H1 (cell line): ENCODE results near the gene NOL3. TPM values are rescaled to one million over a fixed set of nuclear protein-coding genes. Genes with fewer than 3 reads are reported as not detected.
A peak's percentile ranks its signal among the peaks of the same experiment; 100 is the strongest.

Experiments used
- CTCF ChIA-PET: fragments of 300-600 bp; sonication (Branson Sonifier 250); formaldehyde crosslinking; loops from one replicate; lab custom pipeline; 2021; ENCODE audit not compliant: partially characterized antibody; lab: Charles Lee
- POLR2A ChIA-PET: fragments of 300-600 bp; sonication (Branson Sonifier 250); formaldehyde crosslinking; loops from one replicate; lab custom pipeline; 2021; ENCODE audit warnings: inconsistent platforms; ENCODE audit not compliant: partially characterized antibody; lab: Charles Lee
- DNase-seq, 2 experiments: peaks; one replicate each; pipeline versions ENCODE4 v3.0.0 to v3.0.0-alpha.2; 2010 to 2022; ENCODE audit warnings: low spot score in 2 of 2, low read depth in 1 of 2, mixed read lengths in 1 of 2
- FAIRE-seq: peaks from 2 replicates; lab custom pipeline; 2011; peaks lifted over from hg19 to GRCh38; lab: Jason Lieb, UNC
- H2AFZ ChIP-seq: 2 replicates; pipeline ENCODE4 v1.8.1; 2012; ENCODE audit warnings: low read length, inconsistent platforms
- H2AK5ac ChIP-seq: 2 replicates; pipeline ENCODE4 v1.6.1; 2013; ENCODE audit warnings: low read depth, low read length
- H2BK120ac ChIP-seq: replicated peaks from 2 replicates; pipeline ENCODE3; 2013; ENCODE audit warnings: low read depth, low read length, inconsistent platforms
- H2BK12ac ChIP-seq: 2 replicates; pipeline ENCODE4 v1.6.1; 2013; ENCODE audit warnings: low read depth, low read length
- H2BK15ac ChIP-seq: 2 replicates; pipeline ENCODE4 v1.6.1; 2013; ENCODE audit warnings: low read length
- H2BK20ac ChIP-seq: 2 replicates; pipeline ENCODE4 v1.6.1; 2013; ENCODE audit warnings: low read length
- H2BK5ac ChIP-seq: 2 replicates; pipeline ENCODE4 v1.6.1; 2013; ENCODE audit warnings: low read depth, low read length
- H3K14ac ChIP-seq: 2 replicates; pipeline ENCODE4 v1.6.1; 2013; ENCODE audit warnings: inconsistent platforms; ENCODE audit not compliant: insufficient read length
- H3K18ac ChIP-seq: 2 replicates; pipeline ENCODE4 v1.6.1; 2013; ENCODE audit warnings: low read length; ENCODE audit errors: extremely low read depth
- H3K23ac ChIP-seq: 2 replicates; pipeline ENCODE4 v1.6.1; 2013; ENCODE audit warnings: inconsistent platforms; ENCODE audit not compliant: insufficient read length
- H3K23me2 ChIP-seq: 2 replicates; pipeline ENCODE4 v1.6.1; 2013; ENCODE audit warnings: low read depth, low read length
- H3K27ac ChIP-seq: 2 replicates; pipeline ENCODE4 v1.6.1; 2011; ENCODE audit warnings: low read depth, low read length, inconsistent platforms
- H3K27me3 ChIP-seq, 4 experiments: replicated peaks in 1 of 4; 1 replicate in 1 of 4; 2 replicates in 3 of 4; pipeline versions ENCODE4 v1.6.1 to v1.8.1; 2011 to 2013; ENCODE audit warnings: low read length in 3 of 4, mild to moderate bottlenecking in 3 of 4, inconsistent platforms in 2 of 4, mixed read lengths in 2 of 4, moderate library complexity in 1 of 4; ENCODE audit not compliant: control insufficient read depth in 3 of 4, insufficient read depth in 3 of 4; ENCODE audit errors: extremely low read depth in 1 of 4
- H3K36me3 ChIP-seq, 4 experiments: 2 replicates each; pipeline versions ENCODE4 v1.6.1 to v1.8.1; 2011 to 2013; ENCODE audit warnings: mild to moderate bottlenecking in 4 of 4, low read length in 3 of 4, moderate library complexity in 2 of 4, control low read depth in 1 of 4, inconsistent platforms in 1 of 4; ENCODE audit not compliant: insufficient read depth in 4 of 4, control insufficient read depth in 2 of 4
- H3K4ac ChIP-seq: replicated peaks from 2 replicates; pipeline ENCODE3; 2013; ENCODE audit warnings: low read length, low read depth, mixed read lengths, inconsistent platforms; ENCODE audit not compliant: insufficient read length
- H3K4me1 ChIP-seq, 4 experiments: replicated peaks in 1 of 4; 1 replicate in 1 of 4; 2 replicates in 3 of 4; pipeline versions ENCODE4 v1.6.1 to v1.8.1; 2011 to 2013; ENCODE audit warnings: low read length in 3 of 4, inconsistent platforms in 2 of 4, mixed read lengths in 1 of 4; ENCODE audit not compliant: insufficient read depth in 4 of 4, control insufficient read depth in 3 of 4
- H3K4me2 ChIP-seq, 2 experiments: 2 replicates each; pipeline versions ENCODE4 v1.6.1 to v1.8.1; 2011 to 2013; ENCODE audit warnings: low read depth in 2 of 2, low read length in 2 of 2, control low read depth in 1 of 2, inconsistent platforms in 1 of 2, mild to moderate bottlenecking in 1 of 2; ENCODE audit not compliant: insufficient read depth in 1 of 2
- H3K4me3 ChIP-seq, 4 experiments: fragments of 200-600, 300-600 bp in 1 of 4; sonication (generic), shearing (Covaris generic), sonication (Bioruptor Twin) in 1 of 4; 2 replicates each; pipeline versions ENCODE4 v1.5.1 to v1.8.1; 2011 to 2016; ENCODE audit warnings: low read length in 4 of 4, low read depth in 3 of 4, control low read depth in 2 of 4, inconsistent platforms in 2 of 4, mild to moderate bottlenecking in 2 of 4, mixed read lengths in 1 of 4, moderate library complexity in 1 of 4; ENCODE audit not compliant: insufficient read depth in 2 of 4; ENCODE audit errors: extremely low read depth in 1 of 4
- H3K56ac ChIP-seq: replicated peaks from 2 replicates; pipeline ENCODE3; 2013; ENCODE audit warnings: low read depth, mild to moderate bottlenecking, mixed read lengths, low read length, inconsistent platforms; ENCODE audit not compliant: insufficient read length
- H3K79me1 ChIP-seq: 2 replicates; pipeline ENCODE4 v1.6.1; 2013; ENCODE audit warnings: low read depth, low read length, control low read depth
- H3K79me2 ChIP-seq, 2 experiments: 2 replicates each; pipeline versions ENCODE4 v1.6.1 to v1.8.1; 2012 to 2013; ENCODE audit warnings: low read length in 2 of 2, mild to moderate bottlenecking in 2 of 2, inconsistent platforms in 1 of 2; ENCODE audit not compliant: insufficient read depth in 2 of 2, control insufficient read depth in 1 of 2
- H3K9ac ChIP-seq, 4 experiments: replicated peaks in 1 of 4; 1 replicate in 1 of 4; 2 replicates in 3 of 4; pipeline versions ENCODE4 v1.6.1 to v1.8.1; 2011 to 2013; ENCODE audit warnings: low read depth in 3 of 4, low read length in 3 of 4, control low read depth in 2 of 4, mild to moderate bottlenecking in 2 of 4, moderate library complexity in 2 of 4, inconsistent platforms in 1 of 4; ENCODE audit errors: extremely low read depth in 1 of 4
- H3K9me3 ChIP-seq, 2 experiments: 2 replicates each; pipeline versions ENCODE4 v1.6.1 to v1.8.1; 2012 to 2013; ENCODE audit warnings: mild to moderate bottlenecking in 2 of 2, moderate library complexity in 2 of 2, control low read depth in 1 of 2, inconsistent platforms in 1 of 2, low read depth in 1 of 2, low read length in 1 of 2, mixed read lengths in 1 of 2; ENCODE audit not compliant: insufficient read depth in 2 of 2
- H4K20me1 ChIP-seq, 2 experiments: replicated peaks in 1 of 2; 2 replicates each; pipeline versions ENCODE3 to v1.8.1; 2011 to 2013; ENCODE audit warnings: inconsistent platforms in 2 of 2, low read length in 2 of 2, mild to moderate bottlenecking in 1 of 2; ENCODE audit not compliant: insufficient read depth in 2 of 2, control insufficient read depth in 1 of 2
- H4K5ac ChIP-seq: 2 replicates; pipeline ENCODE4 v1.6.1; 2013; ENCODE audit warnings: low read length, low read depth, mixed read lengths, inconsistent platforms; ENCODE audit not compliant: insufficient read length
- H4K8ac ChIP-seq: 2 replicates; pipeline ENCODE4 v1.8.0; 2013; ENCODE audit warnings: mild to moderate bottlenecking, moderate library complexity, low read length, inconsistent platforms; ENCODE audit not compliant: insufficient read depth; ENCODE audit errors: extremely low read depth
- H4K91ac ChIP-seq: replicated peaks from 2 replicates; pipeline ENCODE3; 2013; ENCODE audit warnings: low read length, mixed read lengths, inconsistent platforms; ENCODE audit not compliant: insufficient read length
- ATF3 ChIP-seq: IDR thresholded peaks from 2 replicates; pipeline ENCODE4 v1.6.1; 2011; ENCODE audit warnings: low read depth, mild to moderate bottlenecking, low read length; ENCODE audit not compliant: insufficient read depth
- BRCA1 ChIP-seq: IDR thresholded peaks from 2 replicates; pipeline ENCODE4 v1.6.1; 2012; ENCODE audit warnings: low read depth, low read length, improper control_type of control experiment
- CHD1 ChIP-seq: IDR thresholded peaks from 2 replicates; pipeline ENCODE4 v1.6.1; 2012; ENCODE audit warnings: low read depth, low read length, improper control_type of control experiment
- NANOG ChIP-seq: IDR thresholded peaks from 2 replicates; pipeline ENCODE4 v1.6.1; 2011; ENCODE audit warnings: low read length, low read depth, mild to moderate bottlenecking, inconsistent platforms; ENCODE audit not compliant: insufficient read depth, poor library complexity, severe bottlenecking
- POLR2AphosphoS5 ChIP-seq: IDR thresholded peaks from 2 replicates; pipeline ENCODE4 v1.6.1; 2011; ENCODE audit warnings: low read depth, low read length
- SIX5 ChIP-seq: IDR thresholded peaks from 2 replicates; pipeline ENCODE4 v1.6.1; 2011; ENCODE audit warnings: mild to moderate bottlenecking, low read depth, low read length
- SP4 ChIP-seq: IDR thresholded peaks from 2 replicates; pipeline ENCODE4 v1.6.1; 2012; ENCODE audit warnings: low read length, inconsistent platforms
- SRF ChIP-seq: IDR thresholded peaks from 2 replicates; pipeline ENCODE4 v1.6.1; 2011; ENCODE audit warnings: mild to moderate bottlenecking, low read depth, low read length, moderate library complexity
- WGBS, 2 experiments: shearing (Covaris generic) in 1 of 2; methylation state at CpG; one replicate each; pipeline versions ENCODE4 v1.1.6 to v1.1.7; 2013 to 2015; ENCODE audit warnings: low lambda C conversion rate in 2 of 2, mixed read lengths in 2 of 2, inconsistent platforms in 1 of 2, low coverage in 1 of 2, missing lambda C conversion rate in 1 of 2; ENCODE audit not compliant: insufficient replicate concordance in 2 of 2, insufficient coverage in 1 of 2, insufficient read length in 1 of 2; ENCODE audit errors: extremely low coverage in 1 of 2, missing lambda C conversion rate in 1 of 2; 5-methylcytosine and 5-hydroxymethylcytosine counted together
- polyA plus RNA-seq, 7 experiments: library from polyadenylated mRNA; depleted of rRNA in 3 of 7; stranded (reverse) in 5 of 7; unstranded in 2 of 7; fragments of >200 nt in 5 of 7; fragments of 200-250 nt in 2 of 7; gene quantifications; 1 replicate in 5 of 7; 2 replicates in 1 of 7; 4 replicates in 1 of 7; pipeline versions ENCODE4 v1.2.1 to v1.2.3, GENCODE V29; 2011 to 2013; ENCODE audit warnings: missing spikeins in 2 of 7, mixed read lengths in 2 of 7
- total RNA-seq: library from RNA; stranded (reverse); fragmentation: NEBNext Ultra II Directional; extraction: Animal tissue kit (Norgen Biotek cat#: 25700); gene quantifications from 2 replicates; pipeline ENCODE4 v1.2.1, GENCODE V29; 2021
- TF ChIP-seq, protein P1 (sequence below): IDR thresholded peaks from 2 replicates; pipeline ENCODE4 v1.6.1; 2012; ENCODE audit warnings: inconsistent platforms

The NOL3 gene
- total and polyA plus RNA-seq, 2 of the 8 experiments (the other 6 are each of a cell fraction or from before 2014, with no cell fraction given): 2.2 to 4.6 TPM

DNA sequence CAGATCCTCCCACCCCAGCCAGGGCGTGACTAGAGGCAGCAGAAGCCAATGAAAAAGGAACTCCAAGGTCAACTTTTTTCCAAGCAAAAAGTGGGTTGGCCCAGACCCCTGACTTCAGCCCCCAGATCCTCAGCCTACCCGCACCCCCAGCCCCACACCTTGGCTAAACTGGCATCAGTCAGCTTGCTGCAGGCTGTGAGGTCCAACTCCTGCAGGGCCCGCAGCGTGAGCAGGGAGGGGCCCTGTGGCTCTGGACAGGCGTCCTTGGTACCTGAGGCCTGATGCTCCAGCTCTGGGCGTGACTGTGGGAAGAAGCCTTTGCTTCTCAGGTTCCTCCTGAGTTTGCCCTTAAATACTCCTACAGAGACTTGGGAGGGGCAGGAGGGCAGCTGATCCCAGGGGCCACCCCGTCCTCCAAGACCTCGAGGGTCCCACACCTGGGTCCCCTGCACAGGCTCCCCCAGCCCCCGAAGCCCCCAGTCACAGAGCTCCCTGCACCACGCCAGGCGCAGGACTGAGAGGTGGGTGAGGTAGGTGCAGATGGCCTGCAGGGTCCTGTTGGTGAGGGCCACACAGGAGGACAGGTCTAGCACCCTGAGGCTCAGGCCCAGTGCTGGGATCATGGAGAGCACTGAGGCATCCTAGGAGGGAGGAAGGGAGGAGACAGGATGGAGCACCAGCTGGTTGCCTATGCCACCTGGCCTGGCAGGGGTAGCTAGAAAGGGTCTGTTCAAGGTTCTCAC lies 38.0 kb downstream of the NOL3 start:
- H3K79me1 ChIP-seq: no peaks in the 10 kb centered on the region
- no peaks in the 10 kb centered on the region for H4K20me1 ChIP-seq
- no peak overlapping the region for H2BK20ac ChIP-seq
- ChIA-PET CTCF (interaction anchor here (1.0 to 8.9 kb wide), 8 partner anchors 12 to 210 kb away, joined by 3 to 111 read pairs (median 5); partner anchors contain the start of genes E2F4, ELMO3 and TMEM208), POLR2A (interaction anchor here (0.8 to 4.3 kb wide), 9 partner anchors 8 to 210 kb away, joined by 3 to 20 read pairs (median 3); partner anchors contain the start of genes FHOD1 and TMEM208)
- H3K4me2 ChIP-seq: no peak overlapping the region
- no peak overlapping the region for H4K5ac ChIP-seq
- no peak overlapping the region for H3K4me3 ChIP-seq
- H2AK5ac ChIP-seq: no peak overlapping the region
- H3K18ac ChIP-seq: no peak overlapping the region
- no peak overlapping the region for H3K14ac ChIP-seq
- no peak overlapping the region for H2BK15ac ChIP-seq
- no peak overlapping the region for H3K27ac ChIP-seq
- 0 out of 2 replicates have a peak overlapping the region, but pooled peaks have one; percentile 50 for H2BK12ac ChIP-seq
- 84% methylated on average over 8 of the region's 11 CpGs; no CpG with 5 or more reads in 1 of the 2 experiments for WGBS, 2 experiments
- H2AFZ ChIP-seq: no peak overlapping the region
- peaks cover 0 to 3% (median 0%) of the 10 kb centered on the region in 4 experiments; a peak in 2 of 8 replicates for H3K36me3 ChIP-seq
- H3K23me2 ChIP-seq: no peaks in the 10 kb centered on the region
- H2BK5ac ChIP-seq: peak overlapping the region; percentile 60; the same call in 1 of the 2 replicates
- TF ChIP-seq SRF (no peak), SP4 (no peak), BRCA1 (no peak), NANOG (no peak), CHD1 (no peak), ATF3 (no peak), SIX5 (no peak), POLR2AphosphoS5 (no peak)
- TF ChIP-seq, protein P1, sequence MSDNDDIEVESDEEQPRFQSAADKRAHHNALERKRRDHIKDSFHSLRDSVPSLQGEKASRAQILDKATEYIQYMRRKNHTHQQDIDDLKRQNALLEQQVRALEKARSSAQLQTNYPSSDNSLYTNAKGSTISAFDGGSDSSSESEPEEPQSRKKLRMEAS: no peak
- no peak overlapping the region for H3K23ac ChIP-seq
- no peaks in the 10 kb centered on the region for H3K9me3 ChIP-seq
- no peak for DNase-seq
- H4K8ac ChIP-seq: no peak overlapping the region
- no peak overlapping the region; a peak in 1 of 7 replicates for H3K9ac ChIP-seq
- H3K27me3 ChIP-seq: peaks cover 0 to 9% (median 6%) of the 10 kb centered on the region in 4 experiments; a peak in 4 of 7 replicates
- H3K79me2 ChIP-seq: no peaks in the 10 kb centered on the region
- no peak for FAIRE-seq
- H2BK120ac ChIP-seq: no peak overlapping the region
- no peak overlapping the region for H4K91ac ChIP-seq
- H3K4me1 ChIP-seq: peaks cover 0 to 10% (median 1%) of the 10 kb centered on the region in 4 experiments; a peak in 2 of 7 replicates
- no peak overlapping the region for H3K56ac ChIP-seq
- H3K4ac ChIP-seq: no peak overlapping the region
